ENCODE measurements around the gene PHACTR3. TPM values are rescaled to one million over a fixed set of nuclear protein-coding genes. Genes with fewer than 3 reads are reported as not detected.

The PHACTR3 gene
- total RNA-seq, 1 experiment from 2014 or later: not detected

- H3K4me1 Mint-ChIP-seq: no peaks in the 10 kb centered on the region
- Histone ChIP-seq H2BK5ac (ENCODE audit: insufficient read length, low read length) (no peak overlapping the region), H2BK20ac (ENCODE audit: low read depth, low read length, poor library complexity, severe bottlenecking) (no peak overlapping the region), H3K27ac (ENCODE audit: insufficient read length, low read depth, low read length) (no peak overlapping the region), H4K20me1 (ENCODE audit: control insufficient read depth, insufficient read depth, insufficient read length) (no peaks in the 10 kb centered on the region), H3K27me3 (ENCODE audit: insufficient read depth, low read length) (no peaks in the 10 kb centered on the region), H3K79me2 (ENCODE audit: insufficient read depth, low read length) (no peaks in the 10 kb centered on the region), H3K9me3 (ENCODE audit: control insufficient read depth, low read depth, low read length) (no peaks in the 10 kb centered on the region), H4K5ac (ENCODE audit: insufficient read length, low read depth, low read length) (no peak overlapping the region), H3K4me2 (ENCODE audit: insufficient read depth, insufficient read length, low read length) (no peak overlapping the region), H3K18ac (ENCODE audit: insufficient read length, low read depth, low read length) (no peak overlapping the region), H2AFZ (ENCODE audit: low read length) (no peak overlapping the region), H2BK120ac (ENCODE audit: low read depth, low read length, poor library complexity, severe bottlenecking) (no peak overlapping the region), H4K8ac (replicated peaks; ENCODE audit: insufficient read length, low read depth, low read length) (no peak overlapping the region), H2BK12ac (ENCODE audit: insufficient read length, low read depth, low read length) (no peak overlapping the region), H3K79me1 (ENCODE audit: insufficient read depth, low read depth, low read length, poor library complexity, severe bottlenecking) (no peaks in the 10 kb centered on the region), H2BK15ac (ENCODE audit: low read depth, low read length) (no peak overlapping the region), H3K9ac (ENCODE audit: extremely low read depth, insufficient read length, low read length) (no peak overlapping the region), H3T11ph (ENCODE audit: low read length) (no peak overlapping the region), H3K56ac (ENCODE audit: insufficient read length, low read depth, low read length) (no peak overlapping the region), H3K4me1 (ENCODE audit: insufficient read depth, low read length) (no peaks in the 10 kb centered on the region), H3K14ac (ENCODE audit: insufficient read depth, low read length) (no peak overlapping the region), H2AK5ac (ENCODE audit: insufficient read length, low read length) (no peak overlapping the region), H3K23ac (ENCODE audit: insufficient read length, low read depth, low read length) (no peak overlapping the region), H3K23me2 (ENCODE audit: insufficient read length, low read depth, low read length, poor library complexity, severe bottlenecking) (no peaks in the 10 kb centered on the region), H4K91ac (ENCODE audit: insufficient read length, low read depth, low read length) (no peak overlapping the region), H3K4ac (ENCODE audit: low read depth, low read length) (no peak overlapping the region)
- TF ChIP-seq CTCF (conservative IDR thresholded peaks at IDR 0.05): no peak
- peaks cover 0 to 98% of the 10 kb centered on the region in 2 experiments; a peak in 2 of 5 replicates for H3K9me3 Mint-ChIP-seq
- H3K36me3 Mint-ChIP-seq (ENCODE audit: insufficient read depth in 1 of 3, low read depth in 3 of 3): peaks cover 0 to 4% (median 0%) of the 10 kb centered on the region in 3 experiments; a peak in 2 of 7 replicates
- peaks cover 41% of the 10 kb centered on the region for H3K27me3 Mint-ChIP-seq (ENCODE audit: low read depth)
- no peak overlapping the region for H3K4me3 Mint-ChIP-seq
- DNase-seq: no peak
- no CpG with 5 or more reads among the region's 4 CpGs for WGBS (ENCODE audit: extremely low coverage, insufficient read length, low lambda C conversion rate)
- H3K27ac Mint-ChIP-seq: no peak overlapping the region
These were observed 72.5 kb downstream of the PHACTR3 start for GRCh38 chr20:59676851-59677182.

Data from H9 (cell line).